Smooth muscle cell (in vitro differentiated cells): ENCODE measurements around the gene SCGN. TPM values are rescaled to one million over a fixed set of nuclear protein-coding genes. Genes with fewer than 3 reads are reported as not detected.

Experiments used
- DNase-seq: peaks from one replicate; lab custom pipeline; 2025; ENCODE audit not compliant: unreplicated experiment; lab: John Stamatoyannopoulos, UW
- H2AFZ ChIP-seq: fragments of 200-600 bp; sonication (generic); 2 replicates; pipeline ENCODE4 v1.6.0; 2016; ENCODE audit warnings: antibody characterized with exemption, low read depth, mild to moderate bottlenecking
- H3F3A ChIP-seq: fragments of 200-600 bp; sonication (generic); 2 replicates; pipeline ENCODE4 v1.6.0; 2017; ENCODE audit warnings: antibody characterized with exemption, low read depth
- H3K27ac ChIP-seq: fragments of 200-600 bp; sonication (generic); 2 replicates; pipeline ENCODE4 v1.5.1; 2016; ENCODE audit warnings: low read depth, mild to moderate bottlenecking
- H3K27me3 ChIP-seq: fragments of 200-600 bp; sonication (generic); 2 replicates; pipeline ENCODE4 v1.6.1; 2016; ENCODE audit warnings: low read depth, mild to moderate bottlenecking
- H3K36me3 ChIP-seq: fragments of 200-600 bp; sonication (generic); 2 replicates; pipeline ENCODE4 v1.5.1; 2016; ENCODE audit warnings: low read depth
- H3K4me1 ChIP-seq: fragments of 200-600 bp; sonication (generic); 2 replicates; pipeline ENCODE4 v1.5.1; 2016; ENCODE audit warnings: low read depth
- H3K4me2 ChIP-seq: fragments of 200-600 bp; sonication (generic); 2 replicates; pipeline ENCODE4 v1.6.0; 2016; ENCODE audit warnings: mild to moderate bottlenecking
- H3K4me3 ChIP-seq: fragments of 200-600 bp; sonication (generic); 2 replicates; pipeline ENCODE4 v1.5.1; 2016; ENCODE audit warnings: mild to moderate bottlenecking
- H3K79me2 ChIP-seq: fragments of 200-600 bp; sonication (generic); 2 replicates; pipeline ENCODE4 v1.6.0; 2016; ENCODE audit warnings: low read depth, mild to moderate bottlenecking
- H3K9ac ChIP-seq: fragments of 200-600 bp; sonication (generic); 2 replicates; pipeline ENCODE4 v1.6.0; 2016; ENCODE audit warnings: low read depth
- H3K9me3 ChIP-seq: fragments of 200-600 bp; sonication (generic); replicated peaks from 2 replicates; pipeline ENCODE4 v1.5.1; 2016; ENCODE audit warnings: low read depth
- H4K20me1 ChIP-seq: fragments of 200-600 bp; sonication (generic); 2 replicates; pipeline ENCODE4 v1.6.0; 2016; ENCODE audit warnings: low read depth
- CTCF ChIP-seq: fragments of 200-600 bp; sonication (generic); IDR thresholded peaks from 2 replicates; pipeline ENCODE4 v1.5.1; 2017; ENCODE audit warnings: borderline replicate concordance, mild to moderate bottlenecking, antibody characterized with exemption; ENCODE audit not compliant: insufficient read depth, poor library complexity, severe bottlenecking
- WGBS: methylation state at CpG from one replicate; pipeline ENCODE4 v1.1.7; 2016; ENCODE audit warnings: low lambda C conversion rate; 5-methylcytosine and 5-hydroxymethylcytosine counted together
- polyA plus RNA-seq: library from polyadenylated mRNA; unstranded; fragments of >200 nt; fragmentation: Nextera tagmentation; extraction: Ambion mirVana; gene quantifications from 2 replicates; pipeline ENCODE4 v1.2.1, GENCODE V29; 2016
- total RNA-seq: library from RNA; depleted of rRNA; stranded (reverse); fragments of >200 nt; gene quantifications from 2 replicates; pipeline ENCODE4 v1.2.3, GENCODE V29; 2014

SCGN gene
- total and polyA plus RNA-seq, 2 experiments from 2014 or later: not detected

- H3F3A ChIP-seq: no peaks in the 10 kb centered on the region
- H3K36me3 ChIP-seq: no peaks in the 10 kb centered on the region
- no peaks in the 10 kb centered on the region for H3K79me2 ChIP-seq
- no peak overlapping the region for H3K9ac ChIP-seq
- H3K4me1 ChIP-seq: no peaks in the 10 kb centered on the region
- H3K9me3 ChIP-seq: no peaks in the 10 kb centered on the region
- DNase-seq: no peak
- H3K4me3 ChIP-seq: no peak overlapping the region
- no peak overlapping the region for H3K4me2 ChIP-seq
- H2AFZ ChIP-seq: no peak overlapping the region
- H4K20me1 ChIP-seq: no peaks in the 10 kb centered on the region
- H3K27ac ChIP-seq: no peak overlapping the region
- 56% methylated on average over 3 of the region's 3 CpGs for WGBS
- H3K27me3 ChIP-seq: peaks cover 5% of the 10 kb centered on the region
- TF ChIP-seq CTCF: no peak
These were observed 25.0 kb upstream of the SCGN start for GRCh38 chr6:25627001-25627400.

- 92% methylated on average over 4 of the region's 4 CpGs for WGBS
- peaks cover 5% of the 10 kb centered on the region for H3K27me3 ChIP-seq
- H3K4me2 ChIP-seq: no peak overlapping the region
- no peak for DNase-seq
- H3K9me3 ChIP-seq: no peaks in the 10 kb centered on the region
- H2AFZ ChIP-seq: no peak overlapping the region
- no peaks in the 10 kb centered on the region for H3K79me2 ChIP-seq
- H3K4me1 ChIP-seq: no peaks in the 10 kb centered on the region
- H3K36me3 ChIP-seq: no peaks in the 10 kb centered on the region
- no peaks in the 10 kb centered on the region for H3F3A ChIP-seq
- no peak overlapping the region for H3K9ac ChIP-seq
- no peak overlapping the region for H3K27ac ChIP-seq
- TF ChIP-seq CTCF: no peak
- no peak overlapping the region for H3K4me3 ChIP-seq
- no peaks in the 10 kb centered on the region for H4K20me1 ChIP-seq
These were observed 23.4 kb upstream of the SCGN start for GRCh38 chr6:25628471-25629197.

GRCh38 chr6:25629198-25629576 is 22.8 kb upstream of the SCGN start:
- peaks cover 5% of the 10 kb centered on the region for H3K27me3 ChIP-seq
- H2AFZ ChIP-seq: no peak overlapping the region
- 78% methylated on average over 4 of the region's 4 CpGs for WGBS
- no peak for DNase-seq
- no peaks in the 10 kb centered on the region for H3K36me3 ChIP-seq
- no peaks in the 10 kb centered on the region for H4K20me1 ChIP-seq
- no peak overlapping the region for H3K27ac ChIP-seq
- H3K79me2 ChIP-seq: no peaks in the 10 kb centered on the region
- no peaks in the 10 kb centered on the region for H3K9me3 ChIP-seq
- H3K4me2 ChIP-seq: no peak overlapping the region
- no peak overlapping the region for H3K9ac ChIP-seq
- no peak overlapping the region for H3K4me3 ChIP-seq
- H3F3A ChIP-seq: no peaks in the 10 kb centered on the region
- no peaks in the 10 kb centered on the region for H3K4me1 ChIP-seq
- TF ChIP-seq CTCF: no peak

GRCh38 chr6:25630508-25631278 is 21.3 kb upstream of the SCGN start:
- 73% methylated on average over 4 of the region's 4 CpGs for WGBS
- Histone ChIP-seq H4K20me1 (no peaks in the 10 kb centered on the region), H3K9ac (no peak overlapping the region), H3K4me2 (no peak overlapping the region), H3K4me3 (no peak overlapping the region), H3F3A (no peaks in the 10 kb centered on the region), H3K27ac (no peak overlapping the region), H3K27me3 (peaks cover 5% of the 10 kb centered on the region), H3K4me1 (peaks cover 5% of the 10 kb centered on the region), H2AFZ (no peak overlapping the region), H3K79me2 (no peaks in the 10 kb centered on the region), H3K9me3 (no peaks in the 10 kb centered on the region), H3K36me3 (no peaks in the 10 kb centered on the region)
- no peak for TF ChIP-seq CTCF
- no peak for DNase-seq
